Measurements from ENCODE around the gene RBM38.

RBM38 gene

DNA sequence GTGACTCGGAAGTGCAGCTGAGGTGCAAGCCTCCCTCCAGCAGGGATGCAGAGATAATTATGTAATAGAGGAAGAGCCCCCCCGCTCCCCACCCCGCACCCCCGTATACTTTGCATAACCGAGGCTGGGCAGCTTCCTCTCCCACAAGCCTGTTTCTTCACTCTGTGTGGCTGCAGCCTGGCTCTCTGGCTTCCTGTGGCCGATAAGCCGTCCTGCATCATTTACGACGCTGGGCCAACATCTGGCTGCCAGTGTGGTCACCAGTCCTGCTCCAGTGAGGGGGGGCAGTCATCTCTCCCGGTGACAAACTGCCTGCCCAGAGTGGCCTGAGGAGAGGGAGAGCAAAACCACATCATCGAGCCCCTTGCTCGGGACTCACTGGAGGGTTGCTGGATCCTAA lies 59.2 kb downstream of the RBM38 start:
- H3K4me3 ChIP-seq (ENCODE audit: low read depth, low read length) = no peak overlapping the region
- TF ChIP-seq, protein P1, sequence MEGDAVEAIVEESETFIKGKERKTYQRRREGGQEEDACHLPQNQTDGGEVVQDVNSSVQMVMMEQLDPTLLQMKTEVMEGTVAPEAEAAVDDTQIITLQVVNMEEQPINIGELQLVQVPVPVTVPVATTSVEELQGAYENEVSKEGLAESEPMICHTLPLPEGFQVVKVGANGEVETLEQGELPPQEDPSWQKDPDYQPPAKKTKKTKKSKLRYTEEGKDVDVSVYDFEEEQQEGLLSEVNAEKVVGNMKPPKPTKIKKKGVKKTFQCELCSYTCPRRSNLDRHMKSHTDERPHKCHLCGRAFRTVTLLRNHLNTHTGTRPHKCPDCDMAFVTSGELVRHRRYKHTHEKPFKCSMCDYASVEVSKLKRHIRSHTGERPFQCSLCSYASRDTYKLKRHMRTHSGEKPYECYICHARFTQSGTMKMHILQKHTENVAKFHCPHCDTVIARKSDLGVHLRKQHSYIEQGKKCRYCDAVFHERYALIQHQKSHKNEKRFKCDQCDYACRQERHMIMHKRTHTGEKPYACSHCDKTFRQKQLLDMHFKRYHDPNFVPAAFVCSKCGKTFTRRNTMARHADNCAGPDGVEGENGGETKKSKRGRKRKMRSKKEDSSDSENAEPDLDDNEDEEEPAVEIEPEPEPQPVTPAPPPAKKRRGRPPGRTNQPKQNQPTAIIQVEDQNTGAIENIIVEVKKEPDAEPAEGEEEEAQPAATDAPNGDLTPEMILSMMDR (IDR thresholded peaks at IDR 0.05; ENCODE audit: low read depth, low read length) = no peak

DNA sequence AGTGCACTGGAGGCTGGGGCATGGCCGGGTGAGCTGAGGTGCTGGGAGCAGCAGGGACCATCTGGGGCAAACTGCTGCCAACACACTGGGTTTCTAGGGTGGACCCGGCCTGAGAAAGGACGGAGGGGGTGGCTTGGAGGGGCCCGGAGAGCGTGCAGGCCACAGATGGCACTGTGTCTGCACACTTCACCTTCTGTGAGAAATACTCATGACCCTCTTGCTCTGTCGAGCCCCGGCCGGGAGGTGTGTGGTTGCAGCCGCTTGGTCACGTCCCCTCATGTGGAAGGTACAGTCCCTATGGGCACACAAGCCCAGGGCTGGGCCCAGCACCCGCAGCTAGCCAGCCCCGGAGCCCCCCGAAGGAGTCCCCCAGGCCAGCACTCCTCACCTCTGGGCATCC lies 59.7 kb downstream of the RBM38 start:
- H3K4me3 ChIP-seq (ENCODE audit: low read depth, low read length) = no peak overlapping the region
- TF ChIP-seq, protein P1 (IDR thresholded peaks at IDR 0.05; ENCODE audit: low read depth, low read length) = no peak

DNA sequence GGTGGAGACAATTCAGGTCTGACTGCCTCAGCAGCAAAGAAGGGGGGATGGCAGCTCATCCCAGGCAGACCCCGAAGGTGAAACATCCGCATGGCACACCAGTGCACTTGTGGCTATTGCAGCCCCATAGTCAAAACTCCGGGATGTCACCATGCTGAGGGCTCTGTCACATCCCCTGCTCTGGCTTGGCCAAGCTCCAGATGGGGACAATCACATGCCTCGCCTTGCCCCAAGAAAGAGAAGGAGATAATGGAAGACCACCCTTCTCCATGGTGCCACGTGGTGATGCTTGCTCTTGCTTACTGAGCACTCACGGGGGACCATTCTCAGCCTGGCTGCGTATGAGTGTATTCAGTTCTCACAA lies 60.2 kb downstream of the RBM38 start:
- TF ChIP-seq, protein P1 (IDR thresholded peaks at IDR 0.05; ENCODE audit: low read depth, low read length) = no peak

DNA sequence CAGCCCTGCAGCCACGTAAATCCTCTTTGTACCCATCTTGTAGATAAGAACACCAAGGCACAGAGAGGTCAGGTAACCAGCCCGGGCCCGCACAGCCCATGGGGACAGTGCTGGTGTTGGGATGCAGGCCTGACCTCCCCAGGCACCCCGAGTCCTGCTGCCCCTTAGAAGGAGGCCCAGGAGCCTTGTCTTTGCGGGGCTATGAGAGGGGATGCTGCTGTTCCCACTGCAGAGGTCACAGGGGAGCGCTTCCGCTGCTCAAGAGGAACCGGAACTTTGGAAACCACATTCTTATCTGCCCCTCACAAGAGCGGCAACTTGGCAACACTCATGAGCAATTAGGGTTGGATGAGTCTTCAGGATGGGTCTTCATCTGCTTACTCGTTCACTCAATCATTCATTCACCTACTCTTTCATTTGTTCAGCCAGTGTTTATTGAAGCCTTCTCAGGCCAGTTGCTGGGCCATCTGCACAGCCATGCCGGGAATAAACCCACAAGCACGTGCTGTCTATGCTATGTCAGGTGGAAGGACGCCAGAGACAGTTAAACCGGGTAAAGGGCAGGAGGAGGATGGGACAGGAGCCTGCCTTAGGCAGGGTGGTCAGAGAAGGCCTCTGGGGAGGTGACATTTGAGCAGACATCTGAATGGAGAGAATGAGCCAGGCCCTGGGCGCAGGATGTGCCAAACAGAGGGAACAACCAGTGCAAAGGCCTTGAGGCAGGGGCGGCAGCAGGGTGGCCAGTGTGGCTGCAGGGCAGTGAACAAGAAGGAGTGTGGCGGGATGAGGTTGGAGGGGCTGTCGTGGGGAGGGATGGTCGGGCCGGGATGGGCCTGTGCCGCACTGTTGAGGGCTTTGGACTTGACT lies 60.8 kb downstream of the RBM38 start:
- no peak overlapping the region for H3K4me3 ChIP-seq (ENCODE audit: low read depth, low read length)

More for the DNA sequence above, 60.2 kb downstream of the RBM38 start:
- no peak overlapping the region for H3K4me3 ChIP-seq (ENCODE audit: low read depth, low read length)

DNA sequence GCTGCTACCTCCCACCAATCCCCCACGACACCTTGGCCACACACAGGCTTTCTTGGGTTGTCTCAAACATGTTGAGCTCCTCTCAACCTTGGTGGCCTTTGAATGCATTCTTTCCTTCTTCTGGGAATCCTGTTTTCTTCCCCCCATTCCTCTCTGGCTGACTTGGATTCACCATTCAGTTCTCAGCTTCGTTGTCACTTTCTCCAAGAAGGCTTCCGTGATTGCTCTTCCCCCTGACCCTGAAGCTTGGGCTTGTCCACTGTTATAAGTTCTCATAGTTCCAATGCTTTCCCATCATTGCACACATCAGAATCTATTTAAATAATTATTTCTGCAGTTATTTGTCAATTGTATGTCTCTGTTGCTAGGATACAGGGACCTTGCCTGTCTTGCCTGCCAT lies 64.2 kb downstream of the RBM38 start:
- H3K4me3 ChIP-seq (ENCODE audit: low read depth, low read length) = no peak overlapping the region
- TF ChIP-seq, protein P1 (IDR thresholded peaks at IDR 0.05; ENCODE audit: low read depth, low read length) = no peak

More for the DNA sequence above, 60.8 kb downstream of the RBM38 start:
- TF ChIP-seq, protein P1 (IDR thresholded peaks at IDR 0.05; ENCODE audit: low read depth, low read length) = no peak

DNA sequence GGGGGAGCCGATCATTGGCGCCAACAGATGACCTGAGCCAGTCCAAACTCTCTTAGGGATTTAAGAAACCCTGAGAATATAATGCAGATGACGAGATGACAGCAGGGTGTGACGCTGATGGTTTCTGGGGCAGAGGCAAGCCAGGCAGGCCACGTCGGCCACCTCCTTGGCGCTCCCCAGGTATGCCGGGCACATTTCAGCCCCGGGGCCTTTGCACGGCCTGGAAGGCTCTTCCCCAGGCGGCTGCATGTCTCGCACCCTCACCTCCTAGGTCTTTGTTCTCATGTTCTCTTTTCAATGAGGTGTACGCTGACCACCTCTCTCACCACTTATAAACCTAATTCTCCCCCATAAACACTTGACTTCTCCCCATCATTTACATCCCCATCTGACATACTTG lies 64.9 kb downstream of the RBM38 start:
- TF ChIP-seq, protein P1 (IDR thresholded peaks at IDR 0.05; ENCODE audit: low read depth, low read length) = no peak

DNA sequence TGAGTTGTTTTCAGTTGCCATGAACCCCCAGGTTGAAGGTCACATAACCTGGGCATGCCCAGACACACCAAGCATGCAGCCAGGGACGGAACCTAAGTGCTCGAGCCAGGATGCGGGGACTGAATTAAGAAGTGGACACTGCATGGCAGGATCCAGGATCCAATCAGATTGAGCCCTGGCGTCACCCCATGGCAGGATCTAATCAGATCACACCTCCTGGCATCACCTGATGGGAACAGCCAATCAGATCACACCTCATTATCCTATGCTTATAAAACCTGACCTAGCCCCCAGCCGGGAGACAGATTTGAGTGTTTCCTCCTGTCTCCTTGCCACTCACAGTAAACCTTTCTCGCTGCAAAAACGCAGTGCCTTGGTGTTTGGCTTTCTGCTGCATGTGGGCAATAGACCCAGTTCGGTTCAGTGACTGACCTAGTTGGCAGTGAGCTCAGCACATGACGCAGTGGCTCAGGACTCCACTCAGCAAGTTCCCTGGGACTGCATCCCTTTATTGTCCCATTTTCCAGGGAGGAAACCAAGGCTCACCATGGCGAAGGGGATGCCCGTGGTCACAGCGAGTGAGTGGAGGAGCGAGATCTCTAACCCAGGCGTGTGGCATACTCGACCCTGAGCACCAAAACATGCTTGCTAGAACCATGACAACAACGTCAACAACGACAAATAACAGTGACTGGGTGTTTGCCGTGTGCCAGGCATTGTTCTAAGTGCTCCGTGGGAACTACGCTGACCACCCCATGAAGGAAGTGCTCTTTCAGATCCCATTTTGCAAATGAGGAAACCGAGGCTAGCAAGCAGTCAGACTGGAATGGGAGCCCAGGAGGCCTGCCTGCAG lies 66.3 kb downstream of the RBM38 start:
- TF ChIP-seq, protein P1 (IDR thresholded peaks at IDR 0.05; ENCODE audit: low read depth, low read length) = no peak

More for the DNA sequence above, 64.9 kb downstream of the RBM38 start:
- no peak overlapping the region for H3K4me3 ChIP-seq (ENCODE audit: low read depth, low read length)

More for the DNA sequence above, 66.3 kb downstream of the RBM38 start:
- no peak overlapping the region for H3K4me3 ChIP-seq (ENCODE audit: low read depth, low read length)

All from WI38 (cell line).